ENCODE data around the gene SLC29A2.

The SLC29A2 gene

DNA sequence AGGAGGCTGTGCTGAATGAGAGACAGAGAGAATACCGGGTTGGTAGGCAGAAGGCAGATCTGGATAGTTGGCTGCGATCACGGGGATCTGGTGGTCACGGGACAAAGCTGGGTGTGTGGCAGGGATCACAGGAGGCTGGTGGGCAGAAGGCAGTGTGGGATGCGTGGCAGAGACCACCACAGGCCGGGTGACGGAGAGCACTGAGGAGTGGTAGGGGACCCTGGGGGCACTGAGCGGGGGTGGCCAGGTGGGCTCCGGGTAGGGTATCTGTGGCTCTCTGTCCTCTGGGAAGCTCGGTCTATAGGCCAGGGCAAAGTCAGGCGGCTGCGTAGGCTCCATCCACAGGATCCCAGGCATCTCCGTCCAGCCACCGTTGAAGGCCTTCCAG, 56.1 kb downstream of the SLC29A2 start:
- no peak overlapping the region for H3K4me3 ChIP-seq (ENCODE audit: severe bottlenecking)
- no peaks in the 10 kb centered on the region for H3K36me3 ChIP-seq (ENCODE audit: low read depth)
- H3K27ac ChIP-seq (ENCODE audit: poor library complexity, severe bottlenecking) = no peak overlapping the region
- H3K27me3 ChIP-seq (ENCODE audit: insufficient read depth, poor library complexity, severe bottlenecking) = no peaks in the 10 kb centered on the region
- TF ChIP-seq, protein P1, sequence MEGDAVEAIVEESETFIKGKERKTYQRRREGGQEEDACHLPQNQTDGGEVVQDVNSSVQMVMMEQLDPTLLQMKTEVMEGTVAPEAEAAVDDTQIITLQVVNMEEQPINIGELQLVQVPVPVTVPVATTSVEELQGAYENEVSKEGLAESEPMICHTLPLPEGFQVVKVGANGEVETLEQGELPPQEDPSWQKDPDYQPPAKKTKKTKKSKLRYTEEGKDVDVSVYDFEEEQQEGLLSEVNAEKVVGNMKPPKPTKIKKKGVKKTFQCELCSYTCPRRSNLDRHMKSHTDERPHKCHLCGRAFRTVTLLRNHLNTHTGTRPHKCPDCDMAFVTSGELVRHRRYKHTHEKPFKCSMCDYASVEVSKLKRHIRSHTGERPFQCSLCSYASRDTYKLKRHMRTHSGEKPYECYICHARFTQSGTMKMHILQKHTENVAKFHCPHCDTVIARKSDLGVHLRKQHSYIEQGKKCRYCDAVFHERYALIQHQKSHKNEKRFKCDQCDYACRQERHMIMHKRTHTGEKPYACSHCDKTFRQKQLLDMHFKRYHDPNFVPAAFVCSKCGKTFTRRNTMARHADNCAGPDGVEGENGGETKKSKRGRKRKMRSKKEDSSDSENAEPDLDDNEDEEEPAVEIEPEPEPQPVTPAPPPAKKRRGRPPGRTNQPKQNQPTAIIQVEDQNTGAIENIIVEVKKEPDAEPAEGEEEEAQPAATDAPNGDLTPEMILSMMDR (IDR thresholded peaks at IDR 0.05; ENCODE audit: poor library complexity, severe bottlenecking) = no peak
- H3K9me3 ChIP-seq (ENCODE audit: severe bottlenecking) = peaks cover 3% of the 10 kb centered on the region
- peaks cover 6% of the 10 kb centered on the region for H3K4me1 ChIP-seq (ENCODE audit: insufficient read depth, poor library complexity, severe bottlenecking)
- DNase-seq (ENCODE audit: low spot score) (no peak), ATAC-seq (ENCODE audit: low read depth) (no peak)

DNA sequence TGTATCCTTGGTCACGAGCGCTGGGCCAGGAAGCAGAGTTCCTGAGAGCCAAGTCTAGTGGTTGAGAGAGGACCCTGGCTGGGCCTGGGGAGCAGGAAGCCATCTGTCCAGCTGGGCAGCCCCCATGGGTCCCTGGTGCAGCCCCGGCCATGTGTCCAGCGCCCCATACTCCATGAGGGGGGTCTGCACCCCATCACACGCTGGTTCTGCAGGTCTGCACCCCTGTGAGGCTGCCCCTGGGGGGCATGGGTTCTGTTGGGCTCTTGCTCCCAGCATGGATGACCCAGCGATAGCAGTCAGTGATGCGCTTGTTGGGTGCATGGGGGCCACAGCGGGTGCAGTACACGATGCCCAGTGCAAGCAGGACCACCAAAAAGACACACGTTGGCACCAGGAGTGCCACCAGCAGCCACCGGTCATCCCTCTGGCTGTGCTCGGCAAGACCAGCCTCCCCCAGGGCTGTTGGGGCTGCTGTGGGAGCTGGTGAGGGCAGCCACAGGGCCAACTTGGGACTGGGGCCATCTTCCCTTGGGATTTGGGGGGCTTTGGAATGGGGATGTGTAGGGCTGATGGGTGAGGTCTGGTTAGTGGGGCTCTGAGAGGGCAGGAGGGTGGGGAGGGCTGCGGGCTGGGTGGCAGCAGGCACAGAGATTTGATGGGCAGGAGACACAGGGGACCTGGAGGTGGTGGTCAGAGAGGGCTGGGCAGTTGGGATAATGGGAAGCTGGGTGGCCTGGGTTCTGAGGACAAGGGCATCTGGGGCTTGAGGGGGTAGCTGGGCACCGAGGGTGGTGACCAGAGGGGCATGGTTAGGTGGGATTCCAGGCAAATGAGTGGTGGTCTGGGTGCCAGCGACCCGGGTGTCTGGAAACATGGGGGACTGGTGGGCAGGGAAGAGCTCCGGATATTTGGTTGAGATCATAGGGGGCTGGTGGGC, 56.7 kb downstream of the SLC29A2 start:
- TF ChIP-seq, protein P1 (IDR thresholded peaks at IDR 0.05; ENCODE audit: poor library complexity, severe bottlenecking) = no peak
- Histone ChIP-seq H3K36me3 (ENCODE audit: low read depth) (no peaks in the 10 kb centered on the region), H3K9me3 (ENCODE audit: severe bottlenecking) (peaks cover under 1% of the 10 kb centered on the region), H3K4me3 (ENCODE audit: severe bottlenecking) (no peak overlapping the region), H3K27me3 (ENCODE audit: insufficient read depth, poor library complexity, severe bottlenecking) (no peaks in the 10 kb centered on the region), H3K4me1 (ENCODE audit: insufficient read depth, poor library complexity, severe bottlenecking) (peaks cover 6% of the 10 kb centered on the region), H3K27ac (ENCODE audit: poor library complexity, severe bottlenecking) (no peak overlapping the region)
- ATAC-seq (ENCODE audit: low read depth) (no peak), DNase-seq (ENCODE audit: low spot score) (no peak)

DNA sequence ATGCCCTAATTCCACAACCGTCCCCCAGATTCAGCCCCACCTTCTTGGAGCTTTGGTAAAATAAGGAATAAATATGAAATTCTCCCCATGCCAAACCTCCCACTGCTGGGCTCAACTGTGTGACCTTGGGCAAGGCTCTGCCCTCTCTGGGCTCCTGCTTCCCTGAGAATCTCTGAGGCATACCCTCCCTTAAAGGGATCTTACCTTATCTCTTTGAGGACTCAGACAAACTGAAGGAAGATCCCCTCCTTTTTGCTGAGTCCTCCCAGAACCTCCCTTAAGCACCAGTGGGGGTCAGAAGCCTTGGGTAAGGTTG, 57.4 kb downstream of the SLC29A2 start:
- no peaks in the 10 kb centered on the region for H3K36me3 ChIP-seq (ENCODE audit: low read depth)
- H3K4me3 ChIP-seq (ENCODE audit: severe bottlenecking) = no peak overlapping the region
- no peak for DNase-seq (ENCODE audit: low spot score)
- no peak overlapping the region for H3K27ac ChIP-seq (ENCODE audit: poor library complexity, severe bottlenecking)
- H3K4me1 ChIP-seq (ENCODE audit: insufficient read depth, poor library complexity, severe bottlenecking) = peaks cover 6% of the 10 kb centered on the region
- H3K27me3 ChIP-seq (ENCODE audit: insufficient read depth, poor library complexity, severe bottlenecking) = no peaks in the 10 kb centered on the region
- TF ChIP-seq, protein P1 (IDR thresholded peaks at IDR 0.05; ENCODE audit: poor library complexity, severe bottlenecking) = no peak
- H3K9me3 ChIP-seq (ENCODE audit: severe bottlenecking) = no peaks in the 10 kb centered on the region
- ATAC-seq (ENCODE audit: low read depth) = no peak

DNA sequence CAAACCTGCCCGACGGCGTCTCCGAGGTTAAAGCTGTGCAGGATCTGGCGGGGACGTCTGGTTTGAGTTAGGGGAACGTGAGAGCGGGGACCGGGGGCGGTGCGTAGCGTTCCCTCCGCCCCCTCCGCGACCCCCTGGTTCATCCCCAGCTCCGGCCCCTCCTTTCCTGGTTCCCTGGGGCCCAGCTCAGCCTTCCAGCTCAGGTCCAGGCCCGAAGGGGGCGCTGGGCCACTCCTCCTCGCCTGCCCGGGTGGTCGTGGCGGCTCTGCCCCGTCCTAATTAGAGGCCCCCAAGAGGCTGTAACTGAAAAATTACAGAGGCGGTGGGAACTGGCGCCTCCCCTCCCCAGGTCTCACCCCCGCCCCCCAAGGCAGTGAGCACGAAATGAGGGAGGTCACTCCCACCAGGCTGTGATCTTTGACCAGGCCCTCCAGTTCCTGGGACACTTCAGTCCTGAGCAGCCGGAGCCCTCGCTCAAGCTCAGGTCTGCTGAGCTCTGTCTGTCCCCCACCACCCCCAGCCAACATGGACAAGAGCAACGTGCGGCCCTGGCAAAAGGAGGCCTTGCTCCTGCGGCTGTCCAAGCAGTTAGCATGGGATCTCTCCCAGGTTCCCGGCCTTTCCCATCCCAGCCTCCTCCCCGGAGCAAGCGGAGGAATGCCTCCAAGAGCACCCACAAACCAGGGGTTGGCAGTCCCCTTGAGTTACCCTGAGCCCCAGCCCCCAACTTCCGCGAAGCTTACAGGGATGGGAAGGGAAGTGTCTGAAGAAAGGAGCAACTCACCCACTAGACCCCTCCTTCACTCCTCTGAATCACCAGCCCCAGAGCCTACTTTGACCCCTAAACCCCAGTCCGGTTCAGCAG, 58.0 kb downstream of the SLC29A2 start:
- DNase-seq (ENCODE audit: low spot score) = peak; percentile 68
- no peak for ATAC-seq (ENCODE audit: low read depth)
- Histone ChIP-seq H3K4me3 (ENCODE audit: severe bottlenecking) (peak overlapping the region; percentile 18), H3K36me3 (ENCODE audit: low read depth) (no peaks in the 10 kb centered on the region), H3K9me3 (ENCODE audit: severe bottlenecking) (no peaks in the 10 kb centered on the region), H3K27ac (ENCODE audit: poor library complexity, severe bottlenecking) (peak overlapping the region; percentile 42), H3K27me3 (ENCODE audit: insufficient read depth, poor library complexity, severe bottlenecking) (no peaks in the 10 kb centered on the region), H3K4me1 (ENCODE audit: insufficient read depth, poor library complexity, severe bottlenecking) (peaks cover 6% of the 10 kb centered on the region)
- TF ChIP-seq, protein P1 (IDR thresholded peaks at IDR 0.05; ENCODE audit: poor library complexity, severe bottlenecking) = no peak

All from RWPE2 (cell line).